NT2/D1 (cell line): Measurements from ENCODE around the gene MARCHF2.

Experiments
- SUZ12 ChIP-seq: IDR thresholded peaks from 2 replicates; pipeline ENCODE4 v1.6.1; 2011; ENCODE audit not compliant: insufficient read length, insufficient read depth; ENCODE audit errors: extremely low read depth
- YY1 ChIP-seq: IDR thresholded peaks from 2 replicates; pipeline ENCODE4 v1.6.1; 2011; ENCODE audit not compliant: insufficient read length, insufficient read depth
- ZNF274 ChIP-seq: IDR thresholded peaks from 2 replicates; pipeline ENCODE4 v1.6.1; 2011; ENCODE audit warnings: mild to moderate bottlenecking, low read depth, low read length

GRCh38 chr19:8366121-8366581, 47.0 kb upstream of the MARCHF2 start:
- TF ChIP-seq SUZ12 (no peak), YY1 (no peak), ZNF274 (no peak)
